ENCODE data around the gene PHLDA3. TPM values are rescaled to one million over a fixed set of nuclear protein-coding genes. Genes with fewer than 3 reads are reported as not detected.

PHLDA3 gene
- polyA plus RNA-seq, 2 of the 4 experiments (the other 2 are of a cell fraction), result 40.5 to 91.1 TPM

DNA sequence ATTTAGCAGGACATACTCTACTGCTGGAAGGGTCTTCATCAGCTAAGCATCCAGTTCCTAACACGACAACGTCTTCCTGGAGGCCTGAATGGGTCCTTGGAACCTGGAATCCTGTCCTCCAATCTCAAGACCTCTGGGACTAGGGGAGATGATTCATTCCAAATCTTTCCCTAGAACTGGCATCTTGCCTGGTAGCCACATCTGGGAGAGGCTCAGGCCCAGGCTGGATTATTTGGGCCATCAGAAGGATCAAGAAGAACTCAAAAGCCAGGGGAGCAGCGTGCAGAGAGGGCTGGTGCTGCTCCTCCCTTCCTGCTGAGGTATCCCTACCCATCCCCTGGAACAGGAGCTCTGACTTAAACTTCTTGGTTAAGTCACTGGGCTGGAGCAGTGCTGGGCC lies 2.8 kb upstream of the PHLDA3 start:
- FAIRE-seq (no peak), DNase-seq (ENCODE audit: low read depth in 1 of 2, low spot score in 1 of 2) (no peak)

GRCh38 chr1:201470581-201470980 lies 1.6 kb upstream of the PHLDA3 start:
- ChIA-PET POLR2A (no interaction called here), CTCF (interaction anchor here (13.0 to 15.2 kb wide), 2 partner anchors 9 to 22 kb away, joined by 188 to 318 read pairs; no protein-coding TSS in a partner anchor)
- no peak overlapping the region for H3K4me3 ChIP-seq
- DNase-seq (ENCODE audit: low read depth in 1 of 2, low spot score in 1 of 2), result no peak
- FAIRE-seq, result no peak
- H3K9me3 ChIP-seq, result no peaks in the 10 kb centered on the region
- no peak overlapping the region for H3K4me2 ChIP-seq
- peak overlapping the region in 1 of 2 experiments; percentile 99; a peak in 2 of 6 replicates for H3K27ac ChIP-seq
- no peak for ATAC-seq
- H3K4me1 ChIP-seq, result peaks cover 45% of the 10 kb centered on the region
- WGBS (ENCODE audit: missing lambda C conversion rate), result 78% methylated on average over 4 of the region's 4 CpGs
- TF ChIP-seq POLR2A (IDR thresholded peaks at IDR 0.05; ENCODE audit: low read length), result no peak
- TF ChIP-seq EHF (CRISPR knock-in tag; IDR thresholded peaks at IDR 0.05), result no peak
- TF ChIP-seq, protein P1, sequence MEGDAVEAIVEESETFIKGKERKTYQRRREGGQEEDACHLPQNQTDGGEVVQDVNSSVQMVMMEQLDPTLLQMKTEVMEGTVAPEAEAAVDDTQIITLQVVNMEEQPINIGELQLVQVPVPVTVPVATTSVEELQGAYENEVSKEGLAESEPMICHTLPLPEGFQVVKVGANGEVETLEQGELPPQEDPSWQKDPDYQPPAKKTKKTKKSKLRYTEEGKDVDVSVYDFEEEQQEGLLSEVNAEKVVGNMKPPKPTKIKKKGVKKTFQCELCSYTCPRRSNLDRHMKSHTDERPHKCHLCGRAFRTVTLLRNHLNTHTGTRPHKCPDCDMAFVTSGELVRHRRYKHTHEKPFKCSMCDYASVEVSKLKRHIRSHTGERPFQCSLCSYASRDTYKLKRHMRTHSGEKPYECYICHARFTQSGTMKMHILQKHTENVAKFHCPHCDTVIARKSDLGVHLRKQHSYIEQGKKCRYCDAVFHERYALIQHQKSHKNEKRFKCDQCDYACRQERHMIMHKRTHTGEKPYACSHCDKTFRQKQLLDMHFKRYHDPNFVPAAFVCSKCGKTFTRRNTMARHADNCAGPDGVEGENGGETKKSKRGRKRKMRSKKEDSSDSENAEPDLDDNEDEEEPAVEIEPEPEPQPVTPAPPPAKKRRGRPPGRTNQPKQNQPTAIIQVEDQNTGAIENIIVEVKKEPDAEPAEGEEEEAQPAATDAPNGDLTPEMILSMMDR (IDR thresholded peaks at IDR 0.05), result no peak
- TF ChIP-seq, protein P2, sequence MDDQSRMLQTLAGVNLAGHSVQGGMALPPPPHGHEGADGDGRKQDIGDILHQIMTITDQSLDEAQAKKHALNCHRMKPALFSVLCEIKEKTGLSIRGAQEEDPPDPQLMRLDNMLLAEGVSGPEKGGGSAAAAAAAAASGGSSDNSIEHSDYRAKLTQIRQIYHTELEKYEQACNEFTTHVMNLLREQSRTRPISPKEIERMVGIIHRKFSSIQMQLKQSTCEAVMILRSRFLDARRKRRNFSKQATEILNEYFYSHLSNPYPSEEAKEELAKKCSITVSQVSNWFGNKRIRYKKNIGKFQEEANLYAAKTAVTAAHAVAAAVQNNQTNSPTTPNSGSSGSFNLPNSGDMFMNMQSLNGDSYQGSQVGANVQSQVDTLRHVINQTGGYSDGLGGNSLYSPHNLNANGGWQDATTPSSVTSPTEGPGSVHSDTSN (IDR thresholded peaks at IDR 0.05), result no peak
- TF ChIP-seq RARB (CRISPR knock-in tag; IDR thresholded peaks at IDR 0.05), result no peak
- no peak for TF ChIP-seq NFE2L2 (conservative IDR thresholded peaks at IDR 0.05; ENCODE audit: low read length)
- TF ChIP-seq CHD4 (IDR thresholded peaks at IDR 0.05; ENCODE audit: borderline replicate concordance), result no peak
- TF ChIP-seq CBX8 (IDR thresholded peaks at IDR 0.05), result no peak
- no peak for TF ChIP-seq ZNF302 (CRISPR knock-in tag; IDR thresholded peaks at IDR 0.05)
- no peak for TF ChIP-seq RCOR1 (IDR thresholded peaks at IDR 0.05; ENCODE audit: low read depth, low read length)
- no peak for TF ChIP-seq TFCP2L1 (CRISPR knock-in tag; IDR thresholded peaks at IDR 0.05)
- TF ChIP-seq, protein P3, sequence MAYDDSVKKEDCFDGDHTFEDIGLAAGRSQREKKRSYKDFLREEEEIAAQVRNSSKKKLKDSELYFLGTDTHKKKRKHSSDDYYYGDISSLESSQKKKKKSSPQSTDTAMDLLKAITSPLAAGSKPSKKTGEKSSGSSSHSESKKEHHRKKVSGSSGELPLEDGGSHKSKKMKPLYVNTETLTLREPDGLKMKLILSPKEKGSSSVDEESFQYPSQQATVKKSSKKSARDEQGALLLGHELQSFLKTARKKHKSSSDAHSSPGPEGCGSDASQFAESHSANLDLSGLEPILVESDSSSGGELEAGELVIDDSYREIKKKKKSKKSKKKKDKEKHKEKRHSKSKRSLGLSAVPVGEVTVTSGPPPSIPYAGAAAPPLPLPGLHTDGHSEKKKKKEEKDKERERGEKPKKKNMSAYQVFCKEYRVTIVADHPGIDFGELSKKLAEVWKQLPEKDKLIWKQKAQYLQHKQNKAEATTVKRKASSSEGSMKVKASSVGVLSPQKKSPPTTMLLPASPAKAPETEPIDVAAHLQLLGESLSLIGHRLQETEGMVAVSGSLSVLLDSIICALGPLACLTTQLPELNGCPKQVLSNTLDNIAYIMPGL (CRISPR knock-in tag; IDR thresholded peaks at IDR 0.05; ENCODE audit: borderline replicate concordance), result no peak

More for the DNA sequence above, 2.8 kb upstream of the PHLDA3 start:
- 81% methylated on average over 3 of the region's 3 CpGs for WGBS (ENCODE audit: missing lambda C conversion rate)
- no peak overlapping the region for H3K4me3 ChIP-seq
- no peak overlapping the region for H3K4me2 ChIP-seq
- no peaks in the 10 kb centered on the region for H3K9me3 ChIP-seq
- no peak for ATAC-seq
- H3K27ac ChIP-seq, result peak overlapping the region in 1 of 2 experiments; percentile 10; a peak in 1 of 6 replicates
- ChIA-PET CTCF (interaction anchor here (1.2 to 15.2 kb wide), 7 partner anchors 8 to 217 kb away, joined by 3 to 318 read pairs (median 4); no protein-coding TSS in a partner anchor), POLR2A (interaction anchor here (1.8 kb wide), 1 partner anchor 11 kb away, joined by 6 read pairs; no protein-coding TSS in a partner anchor)
- TF ChIP-seq JUNB (IDR thresholded peaks at IDR 0.05), result no peak
- TF ChIP-seq EHMT2 (IDR thresholded peaks at IDR 0.05; ENCODE audit: low read depth), result no peak
- TF ChIP-seq PHF8 (IDR thresholded peaks at IDR 0.05; ENCODE audit: borderline replicate concordance, low read depth), result no peak
- TF ChIP-seq ATOH8 (CRISPR knock-in tag; IDR thresholded peaks at IDR 0.05; ENCODE audit: low read depth), result no peak
- no peak for TF ChIP-seq RCOR1 (IDR thresholded peaks at IDR 0.05; ENCODE audit: low read depth, low read length)
- TF ChIP-seq, protein P2 (IDR thresholded peaks at IDR 0.05), result no peak
- TF ChIP-seq FOXS1 (CRISPR knock-in tag; IDR thresholded peaks at IDR 0.05), result no peak
- TF ChIP-seq ZC3H11A (IDR thresholded peaks at IDR 0.05), result no peak
- TF ChIP-seq NR3C1 (IDR thresholded peaks at IDR 0.05), result no peak
- no peak for TF ChIP-seq KDM1A (IDR thresholded peaks at IDR 0.05; ENCODE audit: low read depth)
- TF ChIP-seq, protein P1 (IDR thresholded peaks at IDR 0.05), result no peak
- no peak for TF ChIP-seq MYC (IDR thresholded peaks at IDR 0.05; ENCODE audit: borderline replicate concordance, low read length)
- no peak for TF ChIP-seq EP300 (IDR thresholded peaks at IDR 0.05)
- no peak for TF ChIP-seq E2F6 (IDR thresholded peaks at IDR 0.05; ENCODE audit: borderline replicate concordance, low read depth)
- no peak for TF ChIP-seq SMC3 (IDR thresholded peaks at IDR 0.05)
- TF ChIP-seq ESRRA (IDR thresholded peaks at IDR 0.05; ENCODE audit: borderline replicate concordance, low read length), result no peak
- TF ChIP-seq HOXB13 (CRISPR knock-in tag; IDR thresholded peaks at IDR 0.05; ENCODE audit: low read depth), result no peak
- TF ChIP-seq, protein P4, sequence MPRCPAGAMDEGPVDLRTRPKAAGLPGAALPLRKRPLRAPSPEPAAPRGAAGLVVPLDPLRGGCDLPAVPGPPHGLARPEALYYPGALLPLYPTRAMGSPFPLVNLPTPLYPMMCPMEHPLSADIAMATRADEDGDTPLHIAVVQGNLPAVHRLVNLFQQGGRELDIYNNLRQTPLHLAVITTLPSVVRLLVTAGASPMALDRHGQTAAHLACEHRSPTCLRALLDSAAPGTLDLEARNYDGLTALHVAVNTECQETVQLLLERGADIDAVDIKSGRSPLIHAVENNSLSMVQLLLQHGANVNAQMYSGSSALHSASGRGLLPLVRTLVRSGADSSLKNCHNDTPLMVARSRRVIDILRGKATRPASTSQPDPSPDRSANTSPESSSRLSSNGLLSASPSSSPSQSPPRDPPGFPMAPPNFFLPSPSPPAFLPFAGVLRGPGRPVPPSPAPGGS (IDR thresholded peaks at IDR 0.05), result no peak
- H3K4me1 ChIP-seq, result peaks cover 45% of the 10 kb centered on the region

Data from A549 (cell line).